ENCODE results near the gene GABRR2. TPM values are rescaled to one million over a fixed set of nuclear protein-coding genes. Genes with fewer than 3 reads are reported as not detected.

Gene GABRR2
- total and polyA plus RNA-seq, 10 of the 15 experiments (the other 5 are each of a cell fraction or from before 2014, with no cell fraction given) = 0.16 to 0.72 (median 0.32) TPM; not detected in 2

DNA sequence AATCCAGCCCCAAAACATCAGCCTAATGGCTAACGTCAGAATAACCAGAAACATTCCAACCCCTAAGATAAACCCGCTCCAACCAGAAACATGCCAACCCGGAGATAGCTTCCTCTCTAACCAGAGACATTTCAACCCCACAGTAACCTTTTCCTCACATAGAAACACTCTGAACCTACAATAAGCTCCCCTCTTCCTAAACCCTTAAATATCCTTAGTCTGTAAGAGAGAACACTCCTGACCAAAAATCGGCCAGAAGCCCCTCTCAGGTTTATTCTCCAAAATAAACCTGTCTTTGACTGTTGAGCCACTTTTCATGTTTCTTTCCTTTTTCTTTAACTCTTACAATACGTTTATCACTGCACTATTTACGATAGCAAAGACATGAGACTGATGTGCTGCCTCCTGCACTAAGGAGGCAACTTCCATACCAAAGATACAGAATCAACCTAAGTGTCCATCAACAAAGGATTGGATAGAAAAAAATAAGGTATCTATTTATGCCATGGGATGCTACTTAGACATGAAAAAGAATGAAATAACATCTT, 5.0 kb upstream of the GABRR2 start:
- Histone ChIP-seq H3K9me3 (replicated peaks; ENCODE audit: control insufficient read depth, insufficient read depth, low read length) (no peaks in the 10 kb centered on the region; the same call in 1 of the 3 replicates), H2AFZ (ENCODE audit: control insufficient read depth, low read depth, low read length) (no peak overlapping the region), H3K4me2 (ENCODE audit: control insufficient read depth, insufficient read depth) (no peak overlapping the region), H3K27me3 (replicated peaks in 1 of 2; ENCODE audit: control insufficient read depth in 2 of 2, insufficient read depth in 2 of 2, low read length in 1 of 2) (no peaks in the 10 kb centered on the region), H3K9ac (ENCODE audit: control insufficient read depth, insufficient read depth, low read length) (no peak overlapping the region), H3K27ac (ENCODE audit: control insufficient read depth, insufficient read depth) (no peak overlapping the region), H4K20me1 (ENCODE audit: control insufficient read depth, insufficient read depth) (no peaks in the 10 kb centered on the region), H3K4me3 (no peak overlapping the region), H3K79me2 (ENCODE audit: control insufficient read depth, insufficient read depth, low read length) (no peaks in the 10 kb centered on the region), H3K4me1 (ENCODE audit: control insufficient read depth, insufficient read depth, low read length) (peaks cover 8% of the 10 kb centered on the region), H3K36me3 (ENCODE audit: control insufficient read depth in 2 of 2, insufficient read depth in 2 of 2, low read length in 1 of 2) (peaks cover 0 to 4% of the 10 kb centered on the region in 2 experiments; a peak in 1 of 4 replicates)
- TF ChIP-seq RAD21 (IDR thresholded peaks at IDR 0.05; ENCODE audit: insufficient read depth, low read depth, low read length) (no peak), ZNF622 (IDR thresholded peaks at IDR 0.05) (no peak)
- SMC1A ChIA-PET (ENCODE audit: uncharacterized antibody, unreplicated experiment) = interaction anchor here (1.3 kb wide), 1 partner anchor 21 kb away, joined by 3 read pairs; no protein-coding TSS in a partner anchor
- WGBS (ENCODE audit: insufficient coverage, insufficient replicate concordance, low lambda C conversion rate, missing lambda C conversion rate) = 87% methylated on average over 6 of the region's 6 CpGs
- intact Hi-C loops (cut with micrococcal nuclease; ENCODE audit: unreplicated experiment) (no loop called here), in situ Hi-C loops (cut with MboI) (no loop called here)
- ATAC-seq (no peak), DNase-seq (ENCODE audit: low read depth, low spot score) (no peak), FAIRE-seq (no peak)
- BruUV-seq (replicated peaks) = no TSS peak
- CTCF ChIA-PET = no interaction called here
- POLR2A ChIA-PET = no interaction called here
- RAD21 ChIA-PET (ENCODE audit: unreplicated experiment) = no interaction called here

DNA sequence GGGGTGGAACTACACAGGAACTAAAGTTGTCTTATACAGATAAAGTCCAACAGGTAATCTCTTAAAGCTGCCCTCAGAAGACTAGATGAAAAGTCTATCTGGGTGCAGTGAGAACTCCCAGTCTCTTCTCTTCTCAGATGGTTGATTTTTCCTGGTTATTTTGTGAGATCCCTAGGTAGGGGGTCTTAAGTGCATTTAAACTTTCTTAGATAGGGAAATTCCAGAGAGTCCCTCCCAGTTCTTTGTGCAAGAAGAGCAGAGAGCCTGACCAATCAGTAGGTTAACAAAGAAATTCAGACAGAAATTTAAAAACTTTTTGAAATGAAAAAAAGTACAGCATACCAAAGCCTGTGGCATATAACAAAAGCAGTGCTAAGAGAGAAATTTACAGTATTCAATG, 2.0 kb upstream of the GABRR2 start:
- Histone ChIP-seq H2AFZ (ENCODE audit: control insufficient read depth, low read depth, low read length) (no peak overlapping the region), H3K4me2 (ENCODE audit: control insufficient read depth, insufficient read depth) (no peak overlapping the region), H3K4me1 (ENCODE audit: control insufficient read depth, insufficient read depth, low read length) (peaks cover 8% of the 10 kb centered on the region), H3K79me2 (ENCODE audit: control insufficient read depth, insufficient read depth, low read length) (no peaks in the 10 kb centered on the region), H4K20me1 (ENCODE audit: control insufficient read depth, insufficient read depth) (no peaks in the 10 kb centered on the region), H3K27me3 (replicated peaks in 1 of 2; ENCODE audit: control insufficient read depth in 2 of 2, insufficient read depth in 2 of 2, low read length in 1 of 2) (no peaks in the 10 kb centered on the region), H3K27ac (ENCODE audit: control insufficient read depth, insufficient read depth) (no peak overlapping the region), H3K36me3 (ENCODE audit: control insufficient read depth in 2 of 2, insufficient read depth in 2 of 2, low read length in 1 of 2) (no peaks in the 10 kb centered on the region), H3K4me3 (no peak overlapping the region), H3K9me3 (replicated peaks; ENCODE audit: control insufficient read depth, insufficient read depth, low read length) (no peaks in the 10 kb centered on the region; the same call in 1 of the 3 replicates), H3K9ac (ENCODE audit: control insufficient read depth, insufficient read depth, low read length) (no peak overlapping the region)
- intact Hi-C loops (cut with micrococcal nuclease; ENCODE audit: unreplicated experiment) (no loop called here), in situ Hi-C loops (cut with MboI) (no loop called here)
- ChIA-PET RAD21 (ENCODE audit: unreplicated experiment) (interaction anchor here (0.9 to 1.3 kb wide), 3 partner anchors 28 to 44 kb away, joined by 3 read pairs; no protein-coding TSS in a partner anchor), CTCF (interaction anchor here (1.1 kb wide), 1 partner anchor 25 kb away, joined by 3 read pairs; no protein-coding TSS in a partner anchor), SMC1A (ENCODE audit: uncharacterized antibody, unreplicated experiment) (interaction anchor here (1.0 to 2.3 kb wide), 2 partner anchors 30 to 275 kb away, joined by 3 to 7 read pairs; no protein-coding TSS in a partner anchor), POLR2A (interaction anchor here (0.6 to 1.5 kb wide), 3 partner anchors 9 to 240 kb away, joined by 3 to 4 read pairs (median 3); no protein-coding TSS in a partner anchor)
- ATAC-seq (no peak), DNase-seq (ENCODE audit: low read depth, low spot score) (no peak), FAIRE-seq (no peak)
- no TSS peak for BruUV-seq (replicated peaks)
- TF ChIP-seq RBBP5 (conservative IDR thresholded peaks at IDR 0.05) (no peak), IRF4 (IDR thresholded peaks at IDR 0.05; ENCODE audit: low read depth, low read length) (no peak), HCFC1 (IDR thresholded peaks at IDR 0.05; ENCODE audit: low read length) (no peak), NR2F1 (conservative IDR thresholded peaks at IDR 0.05) (no peak), POU2F2 (IDR thresholded peaks at IDR 0.05; ENCODE audit: borderline replicate concordance, low read depth, low read length) (no peak), GATAD2B (conservative IDR thresholded peaks at IDR 0.05; ENCODE audit: low read depth) (no peak), IKZF2 (IDR thresholded peaks at IDR 0.05) (no peak), TARDBP (IDR thresholded peaks at IDR 0.05; ENCODE audit: borderline replicate concordance) (no peak), PAX8 (IDR thresholded peaks at IDR 0.05) (no peak)
- TF ChIP-seq, protein P1, sequence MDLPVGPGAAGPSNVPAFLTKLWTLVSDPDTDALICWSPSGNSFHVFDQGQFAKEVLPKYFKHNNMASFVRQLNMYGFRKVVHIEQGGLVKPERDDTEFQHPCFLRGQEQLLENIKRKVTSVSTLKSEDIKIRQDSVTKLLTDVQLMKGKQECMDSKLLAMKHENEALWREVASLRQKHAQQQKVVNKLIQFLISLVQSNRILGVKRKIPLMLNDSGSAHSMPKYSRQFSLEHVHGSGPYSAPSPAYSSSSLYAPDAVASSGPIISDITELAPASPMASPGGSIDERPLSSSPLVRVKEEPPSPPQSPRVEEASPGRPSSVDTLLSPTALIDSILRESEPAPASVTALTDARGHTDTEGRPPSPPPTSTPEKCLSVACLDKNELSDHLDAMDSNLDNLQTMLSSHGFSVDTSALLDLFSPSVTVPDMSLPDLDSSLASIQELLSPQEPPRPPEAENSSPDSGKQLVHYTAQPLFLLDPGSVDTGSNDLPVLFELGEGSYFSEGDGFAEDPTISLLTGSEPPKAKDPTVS (IDR thresholded peaks at IDR 0.05; ENCODE audit: low read depth, low read length) = no peak
